ENCODE data around the gene SCGB1C2.
A peak's percentile ranks its signal among the peaks of the same experiment; 100 is the strongest.

SCGB1C2 gene

DNA sequence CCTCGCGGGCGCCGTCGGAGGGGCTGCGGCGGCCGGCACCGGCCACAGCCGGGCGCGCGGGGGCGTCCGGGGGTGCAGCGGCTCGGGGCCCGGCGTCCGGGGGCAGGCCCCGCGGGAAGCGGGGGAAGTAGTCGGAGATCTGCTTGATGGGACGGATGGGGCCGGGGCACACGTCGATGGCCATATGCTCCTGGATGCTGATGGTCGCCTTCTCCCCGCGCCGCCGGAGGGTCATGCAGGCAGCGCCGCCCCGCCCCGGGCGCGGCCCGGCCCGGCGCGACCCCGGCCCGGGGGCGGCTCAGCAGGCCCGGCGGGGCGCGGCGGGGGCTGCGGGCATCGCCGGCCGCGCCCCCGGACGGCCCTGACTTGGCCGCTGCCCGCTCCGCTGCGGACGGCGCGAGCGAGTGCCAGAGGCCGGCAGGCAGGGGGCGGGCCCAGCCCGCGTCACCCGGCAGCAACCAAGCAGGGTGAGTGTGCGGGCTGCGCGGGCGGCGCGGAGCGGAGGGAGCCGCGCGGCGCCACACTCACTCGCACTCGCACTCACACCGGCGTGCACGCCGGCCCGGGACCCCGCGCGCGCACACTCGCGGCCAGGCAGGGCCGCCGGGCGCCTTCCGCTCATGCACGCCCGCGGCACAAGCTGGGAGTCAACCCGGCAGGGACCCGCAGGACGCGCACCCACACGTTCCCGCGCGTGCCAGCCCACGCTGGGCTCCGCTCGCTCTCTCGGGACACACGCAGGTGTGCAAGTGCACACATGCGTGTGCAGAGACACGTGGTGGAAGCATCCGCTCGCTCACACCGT, 44.1 kb downstream of the SCGB1C2 start, which contains the start of gene DOC2B:
Gene DOC2B (minus strand): TSS at position 406 of the 805 bp plus-strand sequence. CDS start 171 bp downstream, at position 235.
- no peak within 1 kb of the TSS for H3K4me3 ChIP-seq (ENCODE audit: low read length)
- TF ChIP-seq, protein P1, sequence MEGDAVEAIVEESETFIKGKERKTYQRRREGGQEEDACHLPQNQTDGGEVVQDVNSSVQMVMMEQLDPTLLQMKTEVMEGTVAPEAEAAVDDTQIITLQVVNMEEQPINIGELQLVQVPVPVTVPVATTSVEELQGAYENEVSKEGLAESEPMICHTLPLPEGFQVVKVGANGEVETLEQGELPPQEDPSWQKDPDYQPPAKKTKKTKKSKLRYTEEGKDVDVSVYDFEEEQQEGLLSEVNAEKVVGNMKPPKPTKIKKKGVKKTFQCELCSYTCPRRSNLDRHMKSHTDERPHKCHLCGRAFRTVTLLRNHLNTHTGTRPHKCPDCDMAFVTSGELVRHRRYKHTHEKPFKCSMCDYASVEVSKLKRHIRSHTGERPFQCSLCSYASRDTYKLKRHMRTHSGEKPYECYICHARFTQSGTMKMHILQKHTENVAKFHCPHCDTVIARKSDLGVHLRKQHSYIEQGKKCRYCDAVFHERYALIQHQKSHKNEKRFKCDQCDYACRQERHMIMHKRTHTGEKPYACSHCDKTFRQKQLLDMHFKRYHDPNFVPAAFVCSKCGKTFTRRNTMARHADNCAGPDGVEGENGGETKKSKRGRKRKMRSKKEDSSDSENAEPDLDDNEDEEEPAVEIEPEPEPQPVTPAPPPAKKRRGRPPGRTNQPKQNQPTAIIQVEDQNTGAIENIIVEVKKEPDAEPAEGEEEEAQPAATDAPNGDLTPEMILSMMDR (IDR thresholded peaks at IDR 0.05; ENCODE audit: insufficient read depth, low read depth, low read length, missing control alignments): no peak
- DNase-seq (ENCODE audit: low read depth): peak; percentile 24

DNA sequence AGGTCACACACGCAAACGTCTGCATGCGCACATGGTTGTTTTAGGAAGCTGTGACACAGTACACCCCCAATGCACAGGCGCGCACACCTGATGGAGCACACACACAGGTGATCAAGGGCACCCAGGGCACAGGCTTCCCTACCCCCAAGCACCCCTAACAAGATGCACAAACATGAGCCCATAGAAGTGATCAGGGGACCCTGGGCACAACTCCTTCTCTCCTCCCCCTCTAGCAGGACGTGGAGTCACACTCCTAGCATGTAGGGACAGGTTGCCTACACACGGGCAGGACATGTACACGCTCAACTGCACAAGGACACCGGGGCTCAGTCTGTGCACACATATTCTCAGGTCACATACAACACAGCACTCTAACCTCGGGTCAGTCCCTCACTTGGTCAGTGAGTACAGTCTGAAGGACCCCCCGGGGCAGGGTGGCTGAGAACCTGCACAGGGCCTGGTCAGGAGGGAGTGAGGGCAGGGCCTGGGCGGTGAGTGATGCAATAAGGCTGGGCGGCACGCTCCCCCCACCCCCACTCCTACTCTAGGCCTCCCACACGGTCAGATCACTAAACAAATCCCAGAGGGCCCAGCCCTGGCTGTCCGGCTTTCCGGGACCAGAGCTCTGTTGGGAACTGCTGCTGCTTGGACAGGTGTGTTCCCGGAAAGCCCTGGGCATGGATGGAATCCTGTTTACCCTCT, 44.8 kb downstream of the SCGB1C2 start:
- DNase-seq (ENCODE audit: low read depth): peak; percentile 4
- H3K4me3 ChIP-seq (ENCODE audit: low read length): no peak overlapping the region
- TF ChIP-seq, protein P1 (IDR thresholded peaks at IDR 0.05; ENCODE audit: insufficient read depth, low read depth, low read length, missing control alignments): no peak

- no peak for DNase-seq (ENCODE audit: low read depth)
- H3K4me3 ChIP-seq (ENCODE audit: low read length): no peak overlapping the region
- TF ChIP-seq, protein P1 (IDR thresholded peaks at IDR 0.05; ENCODE audit: insufficient read depth, low read depth, low read length, missing control alignments): no peak
These were observed 45.7 kb downstream of the SCGB1C2 start for GRCh38 chr17:183021-183420.

GRCh38 chr17:185445-186138, 48.2 kb downstream of the SCGB1C2 start:
- DNase-seq (ENCODE audit: low read depth): peak; percentile 4
- TF ChIP-seq, protein P1 (IDR thresholded peaks at IDR 0.05; ENCODE audit: insufficient read depth, low read depth, low read length, missing control alignments): no peak
- H3K4me3 ChIP-seq (ENCODE audit: low read length): no peak overlapping the region

GRCh38 chr17:187130-187529, 49.8 kb downstream of the SCGB1C2 start:
- H3K4me3 ChIP-seq (ENCODE audit: low read length): no peak overlapping the region
- no peak for DNase-seq (ENCODE audit: low read depth)
- TF ChIP-seq, protein P1 (IDR thresholded peaks at IDR 0.05; ENCODE audit: insufficient read depth, low read depth, low read length, missing control alignments): no peak
